Transverse colon (tissue), 4 donors: Measurements from ENCODE around the gene SREBF2. TPM values are rescaled to one million over a fixed set of nuclear protein-coding genes. Genes with fewer than 3 reads are reported as not detected.

Experiments
- DNase-seq: peaks from one replicate; pipeline ENCODE4 v3.0.0-alpha.2; 2019
- H3K27ac ChIP-seq, 4 donors: fragments of 200-600 bp; sonication (generic); 2 replicates each; pipeline ENCODE4 v1.5.1; 2016 to 2018; ENCODE audit warnings: inconsistent platforms in 4 of 4
- H3K27me3 ChIP-seq: fragments of 200-600 bp; sonication (generic); 2 replicates; pipeline ENCODE4 v1.5.1; 2017; ENCODE audit warnings: inconsistent platforms
- H3K36me3 ChIP-seq, 4 donors: fragments of 200-600 bp; sonication (generic); 2 replicates each; pipeline ENCODE4 v1.5.1; 2017 to 2019; ENCODE audit warnings: inconsistent platforms in 4 of 4
- H3K4me1 ChIP-seq, 4 donors: fragments of 200-600 bp; sonication (generic); 2 replicates each; pipeline ENCODE4 v1.5.1; 2017 to 2020; ENCODE audit warnings: inconsistent platforms in 4 of 4
- H3K4me3 ChIP-seq, 4 donors: fragments of 200-600 bp; sonication (generic); 1 replicate in 1 of 4; 2 replicates in 3 of 4; pipeline versions ENCODE4 v1.5.1 to v1.6.1; 2017 to 2019; ENCODE audit warnings: inconsistent platforms in 4 of 4
- H3K9me3 ChIP-seq, 2 donors: fragments of 200-600 bp; sonication (generic); 2 replicates each; pipeline ENCODE4 v1.5.1; 2017 to 2019; ENCODE audit warnings: inconsistent platforms in 2 of 2
- EP300 ChIP-seq: sonication (generic); formaldehyde crosslinking; IDR thresholded peaks from one replicate; pipeline ENCODE4 v1.6.1; 2017; ENCODE audit warnings: antibody characterized with exemption, low read depth
- POLR2A ChIP-seq: fragments of 450-650 bp; IDR thresholded peaks from one replicate; pipeline ENCODE4 v1.6.1; 2016; ENCODE audit warnings: antibody characterized with exemption, mild to moderate bottlenecking, moderate library complexity
- POLR2AphosphoS5 ChIP-seq, 3 donors: sonication (generic); formaldehyde crosslinking; IDR thresholded peaks; one replicate each; pipeline ENCODE4 v1.6.1; 2016; ENCODE audit warnings: antibody characterized with exemption in 3 of 3
- WGBS, 2 donors: methylation state at CpG; one replicate each; pipeline ENCODE4 v1.1.5; 2018; ENCODE audit warnings: low coverage in 1 of 2; 5-methylcytosine and 5-hydroxymethylcytosine counted together
- in situ Hi-C, 4 donors: fragments of 200-750 bp; cut with MboI; loops; one replicate each; pipeline versions ENCODE4 v1.15.0 to v1.15.1; 2017; ENCODE audit warnings: low sequenced_read_pairs in 3 of 4, low pct_ligation_motif_present in 1 of 4, low pct_unique_long_range_greater_than_20kb in 1 of 4
- intact Hi-C: fragments of 100-400 bp; cut with DNase I; formaldehyde crosslinking; loops from one replicate; pipeline ENCODE4 v1.15.1; 2023; ENCODE audit warnings: low total_unique reads
- total RNA-seq, 4 donors: library from RNA; depleted of rRNA; stranded (reverse); fragments of >200 nt; gene quantifications; one replicate each; pipeline ENCODE4 v1.1.0, GENCODE V29; 2016
- TF ChIP-seq, protein P1 (sequence below), 5 experiments: fragments of 200-600 bp in 3 of 5; fragments of 450-650 bp in 2 of 5; sonication (generic) in 3 of 5; IDR thresholded peaks; 1 replicate in 2 of 5; 2 replicates in 3 of 5; pipeline ENCODE4 v1.5.1; 2016 to 2017; ENCODE audit warnings: antibody characterized with exemption in 5 of 5, inconsistent platforms in 3 of 5, mild to moderate bottlenecking in 2 of 5, moderate library complexity in 1 of 5

Gene SREBF2
- total RNA-seq, 4 donors from 2014 or later: 156 to 252 (median 166) TPM

DNA sequence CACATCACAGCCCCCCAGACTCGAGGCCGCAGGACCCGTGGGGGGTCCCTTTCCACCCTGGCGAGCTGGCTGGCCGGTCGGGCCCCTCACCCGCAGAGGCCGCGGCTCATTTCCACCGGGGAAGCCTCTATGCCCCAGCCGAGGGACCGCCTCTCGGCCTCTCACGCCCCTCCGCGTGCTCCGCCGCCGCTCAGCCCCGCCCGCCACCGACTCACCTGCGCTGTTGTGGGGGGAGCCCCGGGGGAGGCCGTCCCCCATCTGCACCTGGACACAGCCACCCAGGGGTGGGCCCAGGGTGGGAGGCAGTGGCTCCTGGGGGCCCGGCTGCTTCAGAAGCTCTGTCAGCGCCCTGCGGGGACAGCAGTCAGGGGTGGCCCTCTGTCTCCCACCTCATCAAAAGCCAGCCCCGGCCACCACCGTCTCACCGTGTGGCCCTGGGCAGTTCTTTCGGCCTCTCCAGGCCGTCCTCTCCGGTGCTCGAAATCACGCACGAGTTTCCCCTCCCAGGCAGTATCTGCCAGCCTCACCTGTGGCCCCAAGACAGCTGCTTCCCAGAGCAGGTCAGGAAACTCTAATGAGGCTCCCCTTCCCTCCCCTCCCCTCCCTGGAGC lies 78.2 kb downstream of the SREBF2 start:
- TF ChIP-seq EP300 (no peak), POLR2A (no peak), POLR2AphosphoS5 (IDR thresholded peaks at IDR 0.05) (no peak)
- TF ChIP-seq, protein P1, sequence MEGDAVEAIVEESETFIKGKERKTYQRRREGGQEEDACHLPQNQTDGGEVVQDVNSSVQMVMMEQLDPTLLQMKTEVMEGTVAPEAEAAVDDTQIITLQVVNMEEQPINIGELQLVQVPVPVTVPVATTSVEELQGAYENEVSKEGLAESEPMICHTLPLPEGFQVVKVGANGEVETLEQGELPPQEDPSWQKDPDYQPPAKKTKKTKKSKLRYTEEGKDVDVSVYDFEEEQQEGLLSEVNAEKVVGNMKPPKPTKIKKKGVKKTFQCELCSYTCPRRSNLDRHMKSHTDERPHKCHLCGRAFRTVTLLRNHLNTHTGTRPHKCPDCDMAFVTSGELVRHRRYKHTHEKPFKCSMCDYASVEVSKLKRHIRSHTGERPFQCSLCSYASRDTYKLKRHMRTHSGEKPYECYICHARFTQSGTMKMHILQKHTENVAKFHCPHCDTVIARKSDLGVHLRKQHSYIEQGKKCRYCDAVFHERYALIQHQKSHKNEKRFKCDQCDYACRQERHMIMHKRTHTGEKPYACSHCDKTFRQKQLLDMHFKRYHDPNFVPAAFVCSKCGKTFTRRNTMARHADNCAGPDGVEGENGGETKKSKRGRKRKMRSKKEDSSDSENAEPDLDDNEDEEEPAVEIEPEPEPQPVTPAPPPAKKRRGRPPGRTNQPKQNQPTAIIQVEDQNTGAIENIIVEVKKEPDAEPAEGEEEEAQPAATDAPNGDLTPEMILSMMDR (IDR thresholded peaks at IDR 0.05): no peak
- peaks cover 72% of the 10 kb centered on the region for H3K27me3 ChIP-seq
- in situ Hi-C loops: no loop called here

DNA sequence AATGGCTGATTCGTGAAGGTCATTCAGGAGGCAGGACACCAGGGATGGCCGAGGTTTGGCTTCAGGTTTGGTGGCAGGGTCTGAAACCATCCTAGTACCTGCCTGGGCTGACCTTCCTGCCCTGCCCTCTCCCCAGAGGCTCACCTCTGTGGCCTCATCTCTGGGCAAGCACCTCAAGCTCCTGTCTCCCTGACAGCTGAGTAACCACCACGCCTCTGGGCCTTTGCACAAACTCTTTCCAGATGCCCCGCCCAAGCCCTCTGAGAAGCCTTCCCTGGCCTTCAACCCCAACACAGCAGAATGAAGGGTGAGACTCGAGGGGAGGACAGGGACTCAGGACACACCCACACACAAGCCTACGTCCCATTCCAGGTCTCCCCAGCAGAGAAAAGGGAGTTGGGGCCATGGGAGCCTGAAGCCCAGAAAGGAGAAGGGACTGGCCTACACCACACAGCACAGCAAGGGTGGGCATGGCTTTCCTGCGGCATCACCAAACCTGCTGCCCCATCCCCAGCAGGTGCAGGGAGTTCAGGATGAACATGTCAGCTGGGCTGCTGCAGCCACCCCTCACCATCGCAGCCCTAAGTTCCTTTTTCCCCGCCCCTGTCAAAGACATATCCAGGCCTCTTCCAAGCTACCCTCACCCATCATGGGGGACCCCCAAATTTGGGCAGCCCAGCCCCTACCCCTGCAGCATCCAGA lies 79.6 kb downstream of the SREBF2 start:
- no peak overlapping the region for H3K27ac ChIP-seq
- in situ Hi-C loops (no loop called here), intact Hi-C loops (no loop called here)
- 71% methylated on average over 9 of the region's 9 CpGs; no CpG with 5 or more reads in 1 of the 2 donors for WGBS, 2 donors
- no peaks in the 10 kb centered on the region for H3K9me3 ChIP-seq
- DNase-seq: no peak
- H3K36me3 ChIP-seq: no peaks in the 10 kb centered on the region
- TF ChIP-seq, protein P1 (IDR thresholded peaks at IDR 0.05): no peak
- TF ChIP-seq EP300 (no peak), POLR2A (no peak), POLR2AphosphoS5 (IDR thresholded peaks at IDR 0.05) (no peak)
- no peak overlapping the region for H3K4me3 ChIP-seq
- H3K4me1 ChIP-seq: peaks cover 11 to 37% (median 37%) of the 10 kb centered on the region in 4 donors
- peaks cover 86% of the 10 kb centered on the region for H3K27me3 ChIP-seq

More for the DNA sequence above, 78.2 kb downstream of the SREBF2 start:
- intact Hi-C loops: no loop called here
- Histone ChIP-seq H3K4me3 (peak overlapping the region in 2 of 4 donors; percentile 32 to 41), H3K9me3 (no peaks in the 10 kb centered on the region), H3K36me3 (no peaks in the 10 kb centered on the region), H3K4me1 (peaks cover 11 to 37% (median 37%) of the 10 kb centered on the region in 4 donors), H3K27ac (no peak overlapping the region)
- WGBS, 2 donors: 22% methylated on average over 21 of the region's 37 CpGs; no CpG with 5 or more reads in 1 of the 2 donors
- DNase-seq: no peak

DNA sequence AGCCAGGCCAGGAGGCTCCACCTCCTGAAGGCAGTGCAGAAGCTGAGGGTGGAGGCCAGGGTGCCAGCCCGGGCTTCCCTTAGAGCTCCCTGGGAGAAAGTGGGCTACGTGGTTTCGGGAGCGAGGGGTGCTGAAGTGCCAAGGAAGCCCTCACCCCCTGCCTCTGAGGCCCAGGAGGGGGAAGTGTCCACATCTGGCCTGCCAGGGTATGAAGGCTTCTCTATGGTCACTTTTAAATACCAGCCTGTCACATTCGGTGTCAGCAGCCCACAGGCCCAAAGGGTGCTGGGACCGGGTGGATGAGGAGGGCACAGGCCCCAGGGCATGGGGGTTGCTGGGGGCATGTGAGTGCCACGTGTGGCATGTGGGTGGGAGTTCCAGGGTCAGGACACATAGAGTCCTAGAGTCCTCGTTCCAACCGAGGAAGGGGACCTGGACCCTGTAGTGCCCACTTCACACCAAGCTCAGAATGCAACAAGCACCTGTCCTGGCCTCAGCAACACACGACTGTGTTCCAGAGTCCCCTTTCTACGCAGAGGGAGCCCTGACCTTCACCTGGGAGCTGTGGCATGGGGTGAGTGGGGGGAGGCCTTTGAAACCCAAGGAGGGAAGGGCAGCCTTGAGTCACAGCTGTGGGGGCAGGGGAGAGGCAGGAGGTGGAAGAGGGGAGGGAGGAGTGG lies 80.3 kb downstream of the SREBF2 start:
- Histone ChIP-seq H3K4me1 (peaks cover 11 to 43% (median 40%) of the 10 kb centered on the region in 4 donors), H3K27ac (no peak overlapping the region), H3K36me3 (no peaks in the 10 kb centered on the region), H3K9me3 (no peaks in the 10 kb centered on the region), H3K27me3 (peaks cover 92% of the 10 kb centered on the region), H3K4me3 (no peak overlapping the region)
- in situ Hi-C loops: no loop called here
- TF ChIP-seq POLR2A (no peak), POLR2AphosphoS5 (IDR thresholded peaks at IDR 0.05) (no peak), EP300 (no peak)
- TF ChIP-seq, protein P1 (IDR thresholded peaks at IDR 0.05): no peak
- no peak for DNase-seq
- intact Hi-C loops: no loop called here
- WGBS, 2 donors: 62 to 100% methylated on average over 2 to 11 of the region's 11 CpGs
